Lower leg skin (tissue), 4 donors: Measurements from ENCODE around the gene EPB41L2. TPM values are rescaled to one million over a fixed set of nuclear protein-coding genes. Genes with fewer than 3 reads are reported as not detected.

Experiments
- DNase-seq, 2 donors: peaks; one replicate each; pipeline ENCODE4 v3.0.0-alpha.2; 2019; ENCODE audit warnings: low spot score in 2 of 2
- H3K4me3 ChIP-seq: fragments of 200-600 bp; sonication (generic); 2 replicates; pipeline ENCODE4 v1.5.1; 2017; ENCODE audit warnings: mild to moderate bottlenecking, low read depth; ENCODE audit not compliant: poor library complexity, severe bottlenecking
- POLR2A ChIP-seq, 2 donors: fragments of 450-650 bp; IDR thresholded peaks; one replicate each; pipeline ENCODE4 v1.6.1; 2016 to 2017; ENCODE audit warnings: antibody characterized with exemption in 2 of 2, mild to moderate bottlenecking in 1 of 2, moderate library complexity in 1 of 2
- WGBS, 2 donors: methylation state at CpG; one replicate each; pipeline ENCODE4 v1.1.5; 2018; 5-methylcytosine and 5-hydroxymethylcytosine counted together
- intact Hi-C: fragments of 100-400 bp; cut with DNase I; formaldehyde crosslinking; loops from one replicate; pipeline ENCODE4 v1.15.0; 2023; ENCODE audit warnings: low total_unique reads
- total RNA-seq, 4 donors: library from RNA; depleted of rRNA; stranded (reverse); fragments of >200 nt; gene quantifications; one replicate each; pipeline ENCODE4 v1.1.0, GENCODE V29; 2016
- TF ChIP-seq, protein P1 (sequence below), 3 donors: fragments of 450-650 bp; IDR thresholded peaks; one replicate each; pipeline ENCODE4 v1.5.1; 2016; ENCODE audit warnings: antibody characterized with exemption in 3 of 3, mild to moderate bottlenecking in 3 of 3, moderate library complexity in 2 of 3

EPB41L2 gene
- total RNA-seq, 4 donors from 2014 or later = 8.6 to 19.4 (median 13.8) TPM

GRCh38 chr6:130885392-130886192, 177.5 kb downstream of the EPB41L2 start:
- TF ChIP-seq, protein P1, sequence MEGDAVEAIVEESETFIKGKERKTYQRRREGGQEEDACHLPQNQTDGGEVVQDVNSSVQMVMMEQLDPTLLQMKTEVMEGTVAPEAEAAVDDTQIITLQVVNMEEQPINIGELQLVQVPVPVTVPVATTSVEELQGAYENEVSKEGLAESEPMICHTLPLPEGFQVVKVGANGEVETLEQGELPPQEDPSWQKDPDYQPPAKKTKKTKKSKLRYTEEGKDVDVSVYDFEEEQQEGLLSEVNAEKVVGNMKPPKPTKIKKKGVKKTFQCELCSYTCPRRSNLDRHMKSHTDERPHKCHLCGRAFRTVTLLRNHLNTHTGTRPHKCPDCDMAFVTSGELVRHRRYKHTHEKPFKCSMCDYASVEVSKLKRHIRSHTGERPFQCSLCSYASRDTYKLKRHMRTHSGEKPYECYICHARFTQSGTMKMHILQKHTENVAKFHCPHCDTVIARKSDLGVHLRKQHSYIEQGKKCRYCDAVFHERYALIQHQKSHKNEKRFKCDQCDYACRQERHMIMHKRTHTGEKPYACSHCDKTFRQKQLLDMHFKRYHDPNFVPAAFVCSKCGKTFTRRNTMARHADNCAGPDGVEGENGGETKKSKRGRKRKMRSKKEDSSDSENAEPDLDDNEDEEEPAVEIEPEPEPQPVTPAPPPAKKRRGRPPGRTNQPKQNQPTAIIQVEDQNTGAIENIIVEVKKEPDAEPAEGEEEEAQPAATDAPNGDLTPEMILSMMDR (IDR thresholded peaks at IDR 0.05) = peak in 1 of 3 donors; percentile 70
- no peak for TF ChIP-seq POLR2A (IDR thresholded peaks at IDR 0.05)
- intact Hi-C loops = loop anchor here (10.0 kb wide), 1 partner anchor 229 kb away; no protein-coding TSS in a partner anchor
- no peak overlapping the region for H3K4me3 ChIP-seq
- peak in 1 of 2 donors; percentile 66 for DNase-seq
- WGBS, 2 donors = 29 to 30% methylated on average over 4 of the region's 4 CpGs

- WGBS, 2 donors = 78 to 79% methylated on average over 4 of the region's 4 CpGs
- TF ChIP-seq, protein P1 (IDR thresholded peaks at IDR 0.05) = no peak
- no peak for TF ChIP-seq POLR2A (IDR thresholded peaks at IDR 0.05)
- intact Hi-C loops = loop anchor here (10.0 kb wide), 1 partner anchor 232 kb away; no protein-coding TSS in a partner anchor
- DNase-seq = no peak
- no peak overlapping the region for H3K4me3 ChIP-seq
Observed at GRCh38 chr6:130882370-130882769, 180.7 kb downstream of the EPB41L2 start.

- no peak overlapping the region for H3K4me3 ChIP-seq
- intact Hi-C loops = loop anchor here (10.0 kb wide), 2 partner anchors 235 to 555 kb away; no protein-coding TSS in a partner anchor
- no peak for TF ChIP-seq POLR2A (IDR thresholded peaks at IDR 0.05)
- TF ChIP-seq, protein P1 (IDR thresholded peaks at IDR 0.05) = no peak
- 89 to 95% methylated on average over 6 of the region's 6 CpGs for WGBS, 2 donors
- DNase-seq = no peak
Observed at GRCh38 chr6:130879826-130880225, 183.2 kb downstream of the EPB41L2 start.

DNA sequence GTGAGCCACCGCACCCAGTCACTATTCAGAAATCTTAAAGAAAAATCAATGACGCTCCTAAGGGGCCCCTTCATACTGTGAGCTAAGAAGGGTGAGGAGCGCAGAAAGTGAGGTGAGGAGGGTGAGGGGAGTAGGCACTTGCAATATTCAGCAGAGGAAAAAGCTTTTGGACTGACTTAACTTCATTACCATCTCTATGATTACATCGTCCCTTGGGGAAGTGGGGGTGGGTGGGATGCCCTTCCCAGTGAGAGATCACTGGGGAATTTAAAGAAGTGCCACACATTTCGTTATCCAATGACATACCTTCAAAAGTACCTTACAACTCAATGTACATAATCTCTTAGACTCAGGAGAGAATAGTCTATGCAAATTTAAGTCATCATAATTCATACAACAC, 189.3 kb downstream of the EPB41L2 start:
- no peak overlapping the region for H3K4me3 ChIP-seq
- WGBS, 2 donors = 92 to 96% methylated on average over 5 of the region's 5 CpGs
- TF ChIP-seq, protein P1 (IDR thresholded peaks at IDR 0.05) = no peak
- TF ChIP-seq POLR2A (IDR thresholded peaks at IDR 0.05) = no peak
- no peak for DNase-seq
- intact Hi-C loops = loop anchor here (10.0 kb wide), 1 partner anchor 549 kb away; no protein-coding TSS in a partner anchor

- no peak overlapping the region for H3K4me3 ChIP-seq
- intact Hi-C loops = loop anchor here (10.0 kb wide), 1 partner anchor 548 kb away; no protein-coding TSS in a partner anchor
- peak; percentile 45 to 94 for DNase-seq
- 71 to 75% methylated on average over 8 of the region's 8 CpGs for WGBS, 2 donors
- no peak for TF ChIP-seq POLR2A (IDR thresholded peaks at IDR 0.05)
- TF ChIP-seq, protein P1 (IDR thresholded peaks at IDR 0.05) = no peak
Observed at GRCh38 chr6:130872250-130873095, 190.6 kb downstream of the EPB41L2 start.
